GM10847 (cell line): ENCODE measurements around the gene FGF14.

Source experiments
- POLR2A ChIP-seq: IDR thresholded peaks from 2 replicates; pipeline ENCODE4 v1.6.1; 2011; ENCODE audit not compliant: insufficient read length; ENCODE audit errors: extremely low read depth

FGF14 gene

GRCh38 chr13:102240110-102240509, 161.7 kb downstream of the FGF14 start:
- TF ChIP-seq POLR2A, result no peak

DNA sequence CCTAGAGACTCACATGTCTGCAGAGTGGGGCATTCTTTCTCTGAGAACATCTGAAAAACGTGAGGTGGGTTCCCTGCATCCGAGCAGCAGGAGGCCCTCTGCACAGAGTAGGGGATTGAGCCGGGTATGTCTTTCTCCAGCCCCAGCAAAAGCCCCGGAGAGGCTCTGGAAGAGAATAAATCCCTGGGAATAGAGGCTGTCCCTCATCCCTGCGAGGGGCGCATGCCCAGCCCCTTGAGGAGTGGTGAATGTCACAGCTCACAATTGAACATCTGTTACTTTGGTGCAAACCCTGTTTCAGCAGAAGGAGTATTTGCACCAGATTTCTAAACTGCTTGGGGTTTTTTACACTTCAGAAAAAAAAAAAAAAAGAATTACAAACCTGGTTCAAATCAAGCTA, 164.6 kb downstream of the FGF14 start:
- TF ChIP-seq POLR2A, result no peak

DNA sequence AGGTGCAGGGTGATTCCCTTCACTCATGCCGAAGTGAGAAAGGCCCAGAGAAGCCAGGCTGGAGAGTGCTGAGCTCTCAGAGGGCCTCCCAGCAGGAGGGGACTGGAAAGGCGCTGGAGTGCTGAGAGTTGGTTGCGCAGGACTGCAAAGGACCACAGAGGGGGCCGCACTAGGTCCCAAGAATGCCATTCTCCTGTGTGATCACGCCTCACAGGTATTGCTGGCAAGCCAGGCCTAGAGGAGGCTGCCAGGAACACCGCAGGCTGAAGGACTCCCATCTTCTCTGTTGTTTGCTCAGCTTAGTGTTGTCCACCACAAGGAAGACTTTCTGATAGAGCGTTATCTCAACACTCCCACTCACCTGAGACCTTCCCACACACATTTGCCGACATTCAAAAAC, 165.0 kb downstream of the FGF14 start:
- TF ChIP-seq POLR2A, result no peak

DNA sequence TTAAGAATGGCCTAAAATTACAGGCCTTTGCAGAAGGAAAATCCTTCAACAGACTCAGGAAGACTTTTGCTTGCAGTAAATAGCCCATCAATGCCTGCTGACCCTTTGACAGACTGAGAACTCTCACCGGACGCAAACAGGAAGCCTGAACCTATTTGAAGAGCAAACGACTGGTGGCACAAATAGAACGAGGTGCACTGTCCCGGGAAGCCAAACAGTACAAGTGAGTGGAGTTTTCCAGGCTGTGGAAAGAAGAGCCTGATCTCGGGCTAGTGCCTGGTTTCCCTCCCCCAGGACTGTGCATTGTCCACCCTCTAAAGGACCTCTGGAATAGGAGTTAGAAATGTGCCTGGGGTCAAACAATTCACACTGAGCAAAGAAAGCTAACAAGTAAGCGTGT, 165.5 kb downstream of the FGF14 start:
- no peak for TF ChIP-seq POLR2A

- no peak for TF ChIP-seq POLR2A
These were observed 166.2 kb downstream of the FGF14 start for GRCh38 chr13:102235689-102236088.

GRCh38 chr13:102234618-102235017, 167.2 kb downstream of the FGF14 start:
- no peak for TF ChIP-seq POLR2A

DNA sequence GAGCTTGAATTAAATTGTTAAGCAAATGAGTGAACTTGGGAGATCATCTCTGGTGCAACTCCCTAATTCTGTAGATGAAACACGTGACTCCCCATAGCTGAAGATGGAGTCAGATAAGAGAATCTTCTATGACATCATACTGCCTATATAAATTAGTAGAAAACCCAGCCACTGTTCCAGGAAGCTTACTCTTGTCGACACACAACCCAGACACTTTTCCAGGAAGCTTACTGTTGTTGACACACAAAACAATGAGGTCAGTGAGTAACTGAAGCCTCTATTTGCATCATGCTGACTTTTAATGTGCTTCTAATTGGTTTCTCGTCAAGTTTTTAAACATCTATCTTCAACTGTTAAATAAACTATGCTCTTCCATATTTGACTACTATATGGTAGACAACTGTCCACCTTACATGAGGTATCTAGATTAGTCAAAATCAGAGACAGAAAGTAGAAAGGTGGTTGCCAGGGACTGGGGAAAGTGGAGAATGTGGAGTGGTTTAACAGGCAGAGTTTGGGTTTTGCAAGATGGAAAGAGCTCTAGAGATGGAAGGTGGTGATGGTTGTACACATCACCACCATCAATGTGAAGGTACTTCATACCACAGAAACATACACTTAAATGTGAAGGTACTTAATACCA, 168.2 kb downstream of the FGF14 start:
- no peak for TF ChIP-seq POLR2A

DNA sequence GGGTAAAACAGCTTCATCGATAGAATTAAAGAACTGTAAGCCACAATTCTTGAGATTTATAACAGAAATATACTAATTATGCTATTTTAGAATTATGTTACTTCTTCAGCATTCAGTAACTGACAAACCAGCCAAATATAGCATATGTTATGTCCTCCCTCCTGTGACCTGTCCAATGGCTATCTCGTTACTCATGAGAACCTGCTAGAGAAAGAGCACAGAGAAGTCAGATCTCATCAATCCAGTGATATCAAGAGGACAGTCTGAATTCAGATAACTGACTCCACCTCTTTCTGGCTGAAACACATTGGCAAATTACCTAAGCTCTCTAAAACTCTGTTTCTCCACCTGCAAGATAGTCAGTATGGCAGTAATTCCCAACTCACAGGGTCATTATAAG, 170.4 kb downstream of the FGF14 start:
- TF ChIP-seq POLR2A, result no peak

GRCh38 chr13:102227741-102228140, 174.1 kb downstream of the FGF14 start:
- no peak for TF ChIP-seq POLR2A

DNA sequence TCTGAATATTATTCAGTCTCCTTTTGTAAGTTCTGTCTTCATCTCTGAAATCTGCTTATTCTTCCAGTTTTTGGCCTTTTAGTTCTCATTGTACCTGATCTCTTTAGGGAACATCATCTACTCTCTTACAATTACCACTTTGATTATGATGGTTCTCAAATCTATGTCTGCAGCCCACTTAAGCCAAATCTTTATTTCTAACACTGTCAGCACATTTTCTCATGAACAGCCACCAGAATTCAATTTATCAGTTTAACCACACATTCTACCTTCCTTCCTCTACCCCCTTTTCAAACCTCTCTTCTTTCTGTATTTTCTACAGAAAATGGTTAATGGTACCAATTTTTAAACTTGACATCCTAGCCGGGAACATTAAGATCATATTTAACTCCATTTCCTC, 175.3 kb downstream of the FGF14 start:
- no peak for TF ChIP-seq POLR2A

- TF ChIP-seq POLR2A, result no peak
These were observed 176.0 kb downstream of the FGF14 start for GRCh38 chr13:102225892-102226291.

- TF ChIP-seq POLR2A, result no peak
These were observed 181.1 kb downstream of the FGF14 start for GRCh38 chr13:102220681-102221228.

DNA sequence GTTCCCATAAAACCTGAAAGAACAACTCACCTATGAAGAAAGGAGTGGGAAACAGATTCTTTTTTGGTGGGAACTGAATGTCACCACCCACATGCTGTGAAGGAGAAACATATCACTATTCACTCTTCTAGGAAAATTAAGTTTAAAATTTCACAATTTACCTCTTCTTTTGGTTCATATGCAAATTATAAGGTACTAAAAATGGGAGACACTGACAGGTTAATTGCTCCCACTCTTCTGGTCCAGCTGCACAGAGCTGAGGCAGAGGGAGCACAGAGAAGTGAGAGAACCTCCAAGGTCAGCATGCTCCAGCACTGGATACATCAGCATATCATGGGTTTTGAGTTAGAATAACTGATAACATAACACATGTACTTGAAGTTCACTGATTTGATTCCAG, 186.9 kb downstream of the FGF14 start:
- TF ChIP-seq POLR2A, result no peak

GRCh38 chr13:102212729-102213128, 189.1 kb downstream of the FGF14 start:
- no peak for TF ChIP-seq POLR2A

DNA sequence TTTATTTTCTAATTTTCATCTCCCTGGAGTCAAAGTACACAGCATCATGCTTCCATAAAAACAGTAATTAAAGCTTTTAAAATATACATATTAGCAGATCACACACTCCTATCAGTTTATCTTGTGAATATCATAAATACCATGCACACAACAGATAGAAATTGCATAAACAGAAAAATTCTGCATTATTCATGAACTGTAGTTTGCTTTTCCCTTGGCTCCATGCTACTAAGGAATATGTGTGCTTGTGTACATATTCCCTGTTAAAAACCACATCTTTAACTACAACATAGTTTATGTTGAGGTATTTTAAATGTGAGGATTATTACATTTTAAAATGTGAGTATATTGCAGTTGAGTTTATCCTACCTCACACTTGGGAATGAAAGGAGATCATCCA, 193.5 kb downstream of the FGF14 start:
- no peak for TF ChIP-seq POLR2A

DNA sequence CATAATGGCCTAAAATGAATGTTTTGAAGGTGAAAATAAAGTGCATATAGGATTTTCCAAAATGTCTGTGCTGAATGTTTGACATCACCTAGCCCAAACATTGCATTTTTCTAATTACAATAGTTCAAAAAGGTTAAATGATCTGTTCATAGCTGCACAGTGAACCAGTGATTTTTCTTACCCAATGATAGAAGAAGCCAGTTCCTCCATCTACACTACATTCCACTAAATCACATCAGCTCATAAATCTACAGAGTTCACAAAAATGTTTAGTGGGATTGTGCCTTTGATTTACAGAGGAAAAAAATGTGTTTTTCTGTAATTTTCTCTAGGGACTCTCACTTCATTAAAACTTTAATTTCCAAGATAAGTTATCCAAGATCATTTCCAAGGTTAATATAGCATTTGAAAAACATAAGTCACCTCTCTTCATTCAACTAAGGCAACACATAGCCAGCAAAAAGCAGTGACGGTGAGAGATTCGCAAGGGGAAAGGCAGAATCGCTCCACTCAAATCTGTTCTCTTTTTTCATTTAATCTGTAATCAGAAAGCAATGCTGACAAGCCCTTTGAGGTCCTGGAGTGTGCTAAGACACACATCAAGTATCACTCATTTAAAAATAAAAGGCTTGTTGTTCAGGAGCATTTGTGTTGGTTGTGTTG, 194.0 kb downstream of the FGF14 start:
- no peak for TF ChIP-seq POLR2A

DNA sequence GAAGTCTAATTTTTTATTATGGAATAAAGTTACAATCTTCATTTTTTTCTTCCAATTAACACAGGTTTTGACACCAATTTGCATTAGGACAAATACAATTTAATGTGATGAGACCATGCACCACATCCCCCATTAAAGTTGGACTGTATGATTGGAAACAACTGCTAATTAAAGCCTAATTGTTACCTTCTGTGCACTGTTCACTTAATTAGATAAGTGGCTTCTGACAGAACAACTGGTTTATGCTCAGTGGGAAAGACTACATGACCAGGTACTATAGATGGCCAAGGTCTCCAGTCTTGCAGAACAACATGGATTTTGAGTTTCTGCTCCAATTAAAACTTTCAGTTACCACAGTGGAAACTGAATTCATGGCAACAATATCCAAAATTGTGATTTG, 198.1 kb downstream of the FGF14 start:
- no peak for TF ChIP-seq POLR2A
